Progenitor cell of endocrine pancreas (in vitro differentiated cells): ENCODE results near the gene CBFA2T3. TPM values are rescaled to one million over a fixed set of nuclear protein-coding genes. Genes with fewer than 3 reads are reported as not detected.

Experiments
- DNase-seq: peaks from one replicate; pipeline ENCODE4 v3.0.0; 2021; ENCODE audit warnings: low spot score; ENCODE audit not compliant: unreplicated experiment
- H3K27ac Mint-ChIP-seq: 2 replicates; pipeline ENCODE4 v1.8.0; 2021; ENCODE audit warnings: mild to moderate bottlenecking, moderate library complexity, mixed read lengths
- H3K27me3 Mint-ChIP-seq: 2 replicates; pipeline ENCODE4 v1.8.0; 2021; ENCODE audit warnings: mixed read lengths
- H3K36me3 Mint-ChIP-seq: 2 replicates; pipeline ENCODE4 v1.8.0; 2022; ENCODE audit warnings: mixed read lengths; ENCODE audit not compliant: insufficient read depth
- H3K4me1 Mint-ChIP-seq: 2 replicates; pipeline ENCODE4 v1.8.0; 2021; ENCODE audit warnings: low read depth, mixed read lengths
- H3K4me3 Mint-ChIP-seq: 2 replicates; pipeline ENCODE4 v1.8.0; 2021; ENCODE audit warnings: low read depth, mild to moderate bottlenecking, moderate library complexity, mixed read lengths
- H3K9me3 Mint-ChIP-seq: 2 replicates; pipeline ENCODE4 v1.8.0; 2021; ENCODE audit warnings: low read depth, mixed read lengths
- CTCF ChIP-seq: fragments of 200-600 bp; sonication (generic); IDR thresholded peaks from one replicate; pipeline ENCODE4 v1.5.0; 2021; ENCODE audit warnings: antibody characterized with exemption, mild to moderate bottlenecking; ENCODE audit not compliant: unreplicated experiment
- total RNA-seq: library from RNA; stranded (reverse); gene quantifications from 2 replicates; pipeline ENCODE4 v1.2.1, GENCODE V29; 2021

The CBFA2T3 gene
- total RNA-seq, 1 donor from 2014 or later, result 12.9 TPM

DNA sequence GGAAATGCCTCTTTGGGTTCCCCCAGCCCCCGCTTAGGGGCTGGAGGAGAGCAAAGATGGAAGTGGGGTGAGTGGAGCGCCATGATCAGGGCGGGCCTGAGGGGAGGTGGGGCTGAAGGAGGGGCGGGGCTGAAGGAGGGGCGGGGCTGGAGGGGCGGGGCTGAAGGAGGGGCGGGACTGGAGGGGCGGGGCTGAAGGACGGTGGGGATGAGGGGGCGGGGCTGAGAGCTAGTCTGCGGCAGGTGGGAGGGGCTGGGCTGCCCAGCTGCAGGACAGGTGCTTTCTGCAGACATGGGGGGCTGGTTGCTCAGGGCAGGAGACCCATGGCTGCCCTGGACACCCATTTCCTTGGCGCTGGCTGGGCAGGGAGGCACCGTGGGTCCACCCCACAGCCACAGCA is 71.4 kb downstream of the CBFA2T3 start:
- DNase-seq, result no peak
- Mint-ChIP-seq H3K36me3 (no peaks in the 10 kb centered on the region), H3K27ac (no peak overlapping the region), H3K4me3 (no peak overlapping the region), H3K27me3 (no peaks in the 10 kb centered on the region), H3K4me1 (no peaks in the 10 kb centered on the region), H3K9me3 (no peaks in the 10 kb centered on the region)
- no peak for TF ChIP-seq CTCF

DNA sequence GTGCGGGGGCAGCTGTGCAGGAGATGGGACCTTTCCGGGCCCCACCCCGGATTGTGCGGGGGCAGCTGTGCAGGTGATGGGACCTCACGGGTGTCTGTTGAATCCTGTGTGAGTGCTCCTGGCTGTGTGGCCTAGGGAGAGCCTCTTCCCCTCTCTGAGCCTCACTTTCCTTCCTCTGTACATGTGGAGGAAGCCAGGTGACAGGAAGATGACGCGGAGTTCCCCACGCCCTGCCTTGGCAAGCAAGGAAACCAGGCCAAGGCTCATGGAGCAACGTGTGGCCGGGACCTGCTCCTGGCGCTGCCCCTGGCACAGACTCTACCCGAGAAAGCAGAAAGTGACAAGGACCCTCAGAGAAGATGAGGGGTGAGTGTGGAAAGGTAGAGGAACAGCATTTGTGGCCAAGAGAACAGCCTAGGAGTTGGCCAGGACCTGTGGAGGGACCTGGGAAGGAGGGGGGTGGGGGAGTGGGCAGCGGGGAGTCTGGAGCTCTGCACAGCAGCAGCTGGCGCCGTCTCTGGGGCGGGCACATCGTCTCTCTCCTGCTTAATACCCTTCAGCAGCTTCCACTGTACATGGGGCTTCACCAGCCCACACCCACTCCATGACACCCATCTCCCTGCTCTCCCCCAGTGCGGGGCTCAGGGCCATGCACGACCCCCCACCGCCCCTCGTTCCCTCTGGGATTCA is 72.2 kb downstream of the CBFA2T3 start:
- Mint-ChIP-seq H3K9me3 (no peaks in the 10 kb centered on the region), H3K27me3 (no peaks in the 10 kb centered on the region), H3K36me3 (no peaks in the 10 kb centered on the region), H3K4me1 (no peaks in the 10 kb centered on the region), H3K27ac (no peak overlapping the region), H3K4me3 (no peak overlapping the region)
- DNase-seq, result no peak
- no peak for TF ChIP-seq CTCF

- TF ChIP-seq CTCF, result no peak
- H3K27me3 Mint-ChIP-seq, result no peaks in the 10 kb centered on the region
- H3K4me3 Mint-ChIP-seq, result no peak overlapping the region
- no peaks in the 10 kb centered on the region for H3K9me3 Mint-ChIP-seq
- H3K4me1 Mint-ChIP-seq, result no peaks in the 10 kb centered on the region
- no peaks in the 10 kb centered on the region for H3K36me3 Mint-ChIP-seq
- DNase-seq, result no peak
- H3K27ac Mint-ChIP-seq, result no peak overlapping the region
Measured at GRCh38 chr16:88903267-88903666, 73.7 kb downstream of the CBFA2T3 start.

DNA sequence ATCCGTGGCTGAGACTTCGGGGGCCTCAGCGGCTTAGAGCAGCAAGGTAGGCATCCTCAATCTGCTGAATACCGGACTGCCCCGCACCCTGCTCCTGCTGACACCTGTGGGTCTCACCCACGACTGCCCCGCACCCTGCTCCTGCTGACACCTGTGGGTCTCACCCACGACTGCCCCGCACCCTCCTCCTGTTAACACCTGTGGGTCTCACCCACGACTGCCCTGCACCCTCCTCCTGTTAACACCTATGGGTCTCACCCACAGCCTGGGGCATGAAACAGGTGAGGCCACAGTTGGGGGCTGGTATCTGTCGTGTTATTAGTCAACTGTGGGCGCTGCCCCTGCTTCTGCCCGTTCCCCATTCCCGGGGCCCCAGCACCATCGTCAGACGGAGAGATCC is 74.3 kb downstream of the CBFA2T3 start:
- Mint-ChIP-seq H3K4me3 (no peak overlapping the region), H3K27ac (no peak overlapping the region), H3K27me3 (no peaks in the 10 kb centered on the region), H3K36me3 (no peaks in the 10 kb centered on the region), H3K4me1 (no peaks in the 10 kb centered on the region), H3K9me3 (no peaks in the 10 kb centered on the region)
- TF ChIP-seq CTCF, result no peak
- DNase-seq, result no peak

DNA sequence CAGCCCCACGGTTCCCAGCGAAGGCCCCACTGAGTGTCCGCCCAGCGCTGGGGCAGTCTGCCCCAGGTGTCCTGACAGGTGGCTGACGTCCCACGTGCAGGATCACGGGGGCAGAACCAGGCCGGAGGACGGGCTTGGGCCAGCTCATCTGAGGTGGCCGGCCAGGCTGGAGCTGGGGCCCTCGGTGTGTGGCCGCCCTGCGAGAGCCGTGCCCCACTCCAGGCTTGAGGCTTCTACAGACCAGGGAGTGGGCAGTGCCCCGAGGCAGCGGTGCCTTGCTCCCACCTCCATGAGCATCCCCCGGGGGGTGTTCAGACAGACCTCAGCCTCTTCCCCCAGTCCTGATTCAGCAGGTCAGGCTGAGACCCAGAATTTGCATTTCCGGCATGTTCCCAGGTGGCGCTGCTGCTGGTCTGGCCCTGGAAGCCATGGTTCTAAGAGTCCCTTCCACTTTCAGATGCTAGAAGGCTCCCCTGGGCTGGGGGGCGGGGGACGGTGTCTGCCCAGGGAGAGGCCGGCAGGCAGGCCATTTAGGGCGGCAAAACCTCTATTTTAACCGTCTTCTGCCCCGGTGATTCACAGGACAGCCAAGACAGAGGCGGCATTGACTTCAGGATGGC is 75.2 kb downstream of the CBFA2T3 start:
- TF ChIP-seq CTCF, result no peak
- no peak for DNase-seq
- Mint-ChIP-seq H3K27me3 (no peaks in the 10 kb centered on the region), H3K9me3 (no peaks in the 10 kb centered on the region), H3K27ac (no peak overlapping the region), H3K36me3 (no peaks in the 10 kb centered on the region), H3K4me3 (no peak overlapping the region), H3K4me1 (no peaks in the 10 kb centered on the region)
